HG03064 (cell line): Measurements from ENCODE around the gene NOTCH3.

Experiments
- ATAC-seq: cut with Tn5 transposase; IDR thresholded peaks from one replicate; pipeline ENCODE4 v1.9.1; 2021; ENCODE audit warnings: low read depth; ENCODE audit not compliant: unreplicated experiment

The NOTCH3 gene

DNA sequence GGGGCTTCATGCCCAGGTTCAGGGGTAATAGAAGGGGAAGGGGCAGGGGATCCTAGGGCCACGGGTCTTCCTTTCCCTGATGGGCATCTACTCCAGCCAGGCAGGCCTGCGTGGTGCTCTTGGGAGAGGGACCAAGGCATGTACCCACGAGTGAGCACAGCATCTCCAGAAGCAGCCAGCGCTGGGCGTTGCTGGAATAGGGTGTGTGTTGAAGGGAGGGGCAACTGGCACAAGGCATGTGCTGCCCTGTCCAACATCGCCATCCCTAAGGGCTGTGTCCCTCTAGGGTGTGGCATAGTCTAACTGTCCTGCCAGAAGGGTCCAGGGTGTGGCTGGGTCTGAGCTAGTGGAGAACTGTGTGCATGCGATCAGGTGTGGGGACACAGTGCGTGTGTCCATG is 2.9 kb downstream of the NOTCH3 start:
- ATAC-seq: no peak

DNA sequence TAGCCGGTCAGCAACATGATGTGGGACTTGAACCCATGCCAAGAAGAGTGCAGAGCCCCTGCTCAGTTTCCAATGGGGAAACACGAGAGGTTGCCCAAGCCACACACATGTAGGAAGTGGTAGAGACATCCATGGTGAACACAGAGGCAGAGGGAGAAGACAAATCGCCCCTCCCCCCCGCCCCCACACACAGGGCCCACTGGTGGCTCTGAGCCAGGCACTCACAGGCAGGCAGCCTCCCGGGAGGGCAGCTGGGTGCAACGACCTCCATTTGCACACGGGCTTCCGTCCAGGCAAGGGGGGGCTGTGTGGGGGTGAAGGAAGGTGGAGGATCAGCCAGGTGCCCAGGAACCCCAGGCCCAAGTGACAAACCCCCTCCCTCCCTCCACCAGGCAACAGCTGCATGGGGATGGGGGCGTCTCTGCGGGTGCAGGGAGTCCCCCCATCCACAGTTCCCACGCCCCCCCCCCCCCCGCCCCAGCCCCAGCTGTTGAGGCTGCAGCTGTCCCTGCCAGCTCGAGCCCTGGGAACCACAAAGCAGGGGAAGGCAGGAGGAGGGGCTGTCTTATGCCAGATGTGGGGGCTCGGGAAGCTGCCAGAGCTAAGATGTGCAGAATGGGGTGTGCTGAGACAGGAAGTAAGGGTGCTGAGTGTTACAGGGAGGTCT is 3.4 kb downstream of the NOTCH3 start:
- no peak for ATAC-seq

DNA sequence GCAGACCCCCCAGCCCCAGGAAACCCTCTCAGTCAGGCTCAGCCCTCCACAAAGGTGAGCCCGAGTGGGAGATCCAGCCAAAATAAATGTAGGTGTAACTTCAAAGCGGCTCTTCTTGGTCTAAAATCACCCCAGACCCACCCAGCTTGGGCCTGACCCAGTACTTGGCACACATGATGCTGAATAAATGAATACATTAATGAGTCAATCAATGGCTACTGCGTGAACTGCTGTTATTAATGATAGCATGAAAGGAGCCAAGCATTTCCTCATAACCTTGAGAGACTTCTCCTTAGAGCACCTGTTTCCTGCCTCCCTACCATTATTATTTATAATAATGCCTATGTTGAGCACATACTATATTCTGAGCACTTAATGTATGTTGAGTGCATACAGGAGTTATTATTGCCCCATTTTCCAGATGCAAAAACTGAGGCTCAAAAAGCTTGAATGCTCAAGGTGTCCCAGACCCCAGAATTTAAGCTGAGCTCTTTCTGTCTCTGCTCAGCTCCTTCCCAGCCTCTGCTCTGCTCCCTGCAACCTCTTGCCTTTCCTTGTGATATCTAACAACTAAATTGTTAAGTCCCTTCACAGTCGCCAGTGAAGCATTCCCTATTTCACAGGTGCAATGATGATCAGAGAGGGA is 4.3 kb downstream of the NOTCH3 start:
- ATAC-seq: no peak

DNA sequence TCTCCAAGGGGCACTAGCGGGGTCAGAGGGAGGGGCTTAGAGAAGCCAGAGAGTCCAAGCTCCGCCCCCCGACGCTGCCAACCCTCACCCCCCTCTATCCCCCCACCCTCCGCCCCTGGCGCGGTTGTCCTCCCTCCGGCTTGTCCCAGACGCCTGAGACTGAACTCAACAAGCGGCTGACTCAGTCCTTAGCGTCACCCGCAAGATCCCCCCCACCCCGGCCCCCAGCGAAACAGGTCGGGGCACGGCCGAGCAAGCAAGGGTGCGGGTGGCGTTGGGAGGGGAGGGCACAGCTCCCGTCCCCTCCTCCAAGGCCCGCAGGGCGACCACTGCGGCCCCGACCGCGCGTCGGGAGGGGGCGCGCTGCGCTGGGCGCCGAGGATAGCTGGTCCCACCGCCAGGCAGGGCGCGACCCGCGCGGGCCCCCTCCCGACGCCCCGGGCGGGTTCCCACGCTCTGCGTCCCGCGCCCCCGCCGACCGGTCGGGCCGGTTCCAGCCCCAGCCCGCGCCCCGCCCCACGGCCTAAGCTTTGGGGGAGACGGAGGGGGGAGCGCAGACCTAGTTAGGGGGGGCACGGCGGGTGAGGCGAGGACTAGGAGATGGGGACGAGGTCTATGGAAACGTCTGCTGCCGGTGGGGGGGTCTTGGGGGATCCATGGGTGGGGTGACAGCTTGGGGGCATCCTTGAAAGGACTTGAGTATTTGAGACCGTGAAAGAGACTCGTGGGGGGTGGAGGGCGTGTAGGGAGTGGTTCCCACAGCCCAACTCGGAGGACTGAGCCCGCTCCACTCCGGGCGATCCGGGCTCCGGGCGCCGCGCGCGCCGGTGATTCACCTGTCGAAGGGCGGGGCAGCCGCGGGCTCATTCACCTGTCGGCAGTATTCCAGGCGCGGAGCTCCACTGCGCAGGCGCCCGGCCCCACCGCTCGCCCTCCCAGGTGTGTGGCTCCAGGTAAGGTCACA is 5.1 kb downstream of the NOTCH3 start:
- ATAC-seq: no peak

DNA sequence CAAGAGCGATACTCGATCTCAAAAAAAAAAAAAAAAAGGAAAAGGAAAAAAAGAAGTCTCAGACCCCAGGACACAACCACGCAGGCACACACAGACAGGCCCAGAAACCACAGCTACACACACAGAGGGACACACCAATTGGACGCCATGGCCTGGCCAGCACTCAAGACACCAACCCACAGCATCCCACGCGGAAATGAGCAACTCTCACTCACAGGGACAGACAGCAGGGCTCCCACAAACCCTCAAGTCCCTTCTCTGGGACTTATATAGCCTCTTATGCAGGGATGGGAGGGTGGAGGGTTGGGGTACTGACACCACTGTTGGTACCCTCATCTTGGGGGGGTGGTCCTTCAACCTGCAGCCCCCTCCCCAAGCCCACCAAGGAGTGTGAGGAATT is 5.9 kb downstream of the NOTCH3 start:
- ATAC-seq: no peak

DNA sequence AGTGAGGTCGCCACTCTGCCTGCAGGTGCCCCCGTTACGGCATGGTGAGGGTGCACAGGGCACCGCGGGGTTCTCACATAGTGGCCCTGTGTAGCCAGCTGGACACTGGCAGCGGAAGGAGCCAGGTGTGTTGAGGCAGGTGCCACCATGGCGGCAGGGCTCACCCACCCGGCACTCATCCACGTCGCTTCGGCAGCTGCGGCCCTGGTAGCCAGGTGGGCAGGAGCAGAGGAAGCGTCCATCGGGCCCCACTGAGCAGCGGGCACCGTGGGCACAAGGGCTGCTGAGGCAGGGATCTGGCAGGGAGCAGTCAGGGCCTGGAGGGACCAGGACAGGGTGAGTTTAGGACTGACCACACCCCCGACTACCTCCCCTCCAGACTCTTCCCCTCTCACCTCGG is 8.8 kb downstream of the NOTCH3 start:
- no peak for ATAC-seq

DNA sequence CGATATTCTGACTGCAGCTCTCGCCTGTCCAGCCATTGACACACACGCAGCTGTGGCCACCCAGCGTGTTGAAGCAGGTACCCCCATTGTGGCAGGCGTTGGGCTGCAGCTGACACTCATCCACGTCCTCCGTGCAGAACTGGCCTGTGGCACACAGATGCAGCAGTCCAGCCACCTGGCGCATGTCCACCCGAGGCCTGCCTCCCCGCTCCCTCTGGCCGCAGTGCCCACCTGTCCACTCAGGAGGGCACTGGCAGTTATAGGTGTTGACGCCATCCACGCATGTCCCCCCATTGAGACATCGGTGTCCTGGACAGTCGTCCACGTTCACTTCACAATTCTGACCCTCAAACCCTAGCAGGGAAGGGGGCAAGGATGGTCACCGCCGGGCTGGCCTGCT is 9.3 kb downstream of the NOTCH3 start:
- ATAC-seq: no peak

DNA sequence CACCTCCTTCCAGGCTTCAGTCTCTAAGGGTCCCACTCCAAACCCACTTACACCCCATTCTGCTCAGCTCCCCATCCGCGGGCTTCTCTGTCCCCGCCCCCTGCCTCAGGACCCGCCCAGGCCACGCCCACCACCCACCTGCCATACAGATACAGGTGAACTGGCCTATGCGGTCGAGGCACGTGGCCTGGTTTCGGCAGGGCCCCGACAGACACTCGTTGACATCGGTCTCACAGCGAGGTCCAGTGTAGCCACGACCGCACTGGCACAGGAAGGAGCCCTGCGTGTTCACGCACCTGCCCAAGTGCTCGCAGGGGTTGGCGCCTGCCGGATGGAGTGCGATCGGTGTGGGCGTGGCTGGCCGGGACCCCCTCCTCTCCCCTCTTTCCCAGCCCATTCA is 11.9 kb downstream of the NOTCH3 start:
- no peak for ATAC-seq

DNA sequence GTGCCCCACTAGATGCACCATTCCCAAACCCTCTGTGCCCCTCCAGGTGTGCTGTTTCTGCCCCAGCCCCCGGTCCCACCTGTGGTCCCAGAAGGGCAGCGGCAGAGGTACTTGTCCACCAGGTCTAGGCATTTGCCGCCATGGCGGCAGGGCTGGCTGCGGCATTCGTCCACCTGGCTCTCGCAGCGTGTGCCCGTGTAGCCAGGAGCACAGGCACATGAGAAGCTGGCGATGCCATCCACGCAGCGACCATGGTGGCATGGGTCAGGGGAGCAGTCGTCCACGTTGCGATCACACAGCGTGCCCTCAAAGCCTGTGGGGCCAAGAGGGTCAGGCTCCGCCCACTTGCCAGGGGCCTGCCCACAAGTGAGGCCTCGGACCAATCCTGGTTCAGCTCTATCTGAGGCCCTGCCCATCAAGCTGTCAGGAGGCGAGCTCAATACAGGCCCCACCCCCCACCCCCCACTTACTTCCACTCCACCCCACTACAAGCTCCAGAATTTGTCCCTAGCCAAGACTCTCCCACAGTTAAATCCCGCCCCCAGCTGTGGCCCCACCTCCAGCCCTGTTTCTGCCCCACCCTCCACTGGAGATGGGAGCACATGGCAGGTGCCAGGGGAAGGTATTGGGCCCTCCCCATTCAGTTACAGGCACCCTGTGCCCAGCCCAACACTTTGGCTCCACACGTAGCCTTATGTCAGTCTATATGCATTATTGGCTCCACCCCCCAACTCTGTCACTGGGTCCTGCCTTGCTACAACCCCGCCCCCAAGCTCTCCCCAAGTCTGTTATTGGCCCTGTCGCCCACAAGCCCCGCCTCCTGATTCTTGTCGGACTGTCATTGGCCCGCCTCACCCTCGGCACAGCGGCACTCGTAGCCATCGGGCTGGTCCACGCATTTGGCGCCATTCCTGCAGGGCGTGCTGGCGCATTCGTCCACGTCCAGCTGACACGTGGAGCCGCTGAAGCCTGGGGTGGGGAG is 13.5 kb downstream of the NOTCH3 start:
- ATAC-seq: no peak

DNA sequence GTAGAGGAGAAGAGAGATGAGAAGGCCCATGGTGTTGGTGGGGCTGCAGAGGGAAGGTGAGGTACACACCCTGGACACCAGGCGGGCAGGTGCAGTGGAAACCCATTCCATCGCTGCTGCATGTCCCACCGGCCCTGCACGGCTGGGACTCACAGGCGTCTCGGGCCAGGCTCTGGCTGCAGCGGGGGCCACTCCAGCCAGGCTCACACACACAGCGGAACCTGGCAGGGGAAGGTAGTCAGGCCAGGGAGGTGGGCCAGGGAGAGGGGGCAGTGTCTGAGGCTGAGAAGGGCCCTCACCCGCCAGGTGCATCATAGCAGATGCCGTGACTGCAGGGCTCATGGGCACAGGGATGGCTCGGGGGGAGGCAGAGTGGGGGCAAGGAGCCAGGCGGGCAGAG is 15.6 kb downstream of the NOTCH3 start:
- ATAC-seq: no peak

DNA sequence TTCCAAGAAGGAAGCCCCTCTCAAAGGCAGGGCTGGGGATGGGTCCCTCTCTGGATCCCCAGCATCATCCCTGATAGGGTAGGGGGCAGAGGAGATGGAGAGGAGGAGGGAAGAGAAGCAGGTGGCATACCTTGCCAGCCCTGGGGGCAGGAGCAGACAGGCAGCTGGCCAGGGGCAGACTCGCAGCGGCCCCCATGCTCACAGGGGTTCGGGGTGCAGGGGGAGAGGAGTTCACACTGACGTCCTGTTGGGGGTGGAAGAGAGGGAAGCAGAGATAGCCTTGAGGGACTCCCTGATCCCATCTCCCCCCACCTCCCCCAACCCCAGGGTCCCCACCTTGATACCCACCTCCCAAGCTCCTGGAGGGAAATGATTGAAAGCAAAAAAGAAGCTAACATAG is 16.0 kb downstream of the NOTCH3 start:
- ATAC-seq: no peak

DNA sequence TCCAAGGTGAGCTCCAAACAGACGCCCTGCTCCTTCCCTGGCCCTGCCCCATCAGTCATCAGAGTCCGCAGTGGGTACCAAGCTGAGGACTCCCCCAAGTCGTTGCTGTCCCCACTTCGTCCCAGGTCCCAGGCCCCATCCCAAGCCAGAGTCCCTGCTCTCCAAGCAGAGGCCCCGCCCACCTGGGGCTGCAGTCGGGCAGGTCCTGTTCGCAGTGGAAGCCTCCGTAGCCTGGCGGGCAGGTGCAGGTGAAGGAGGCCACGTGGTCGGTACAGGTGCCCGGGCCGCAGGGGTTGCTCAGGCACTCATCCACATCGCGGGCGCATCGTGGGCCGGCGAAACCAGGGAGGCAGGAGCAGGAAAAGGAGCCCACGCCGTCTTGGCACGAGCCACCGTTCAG is 19.4 kb downstream of the NOTCH3 start:
- ATAC-seq: no peak

DNA sequence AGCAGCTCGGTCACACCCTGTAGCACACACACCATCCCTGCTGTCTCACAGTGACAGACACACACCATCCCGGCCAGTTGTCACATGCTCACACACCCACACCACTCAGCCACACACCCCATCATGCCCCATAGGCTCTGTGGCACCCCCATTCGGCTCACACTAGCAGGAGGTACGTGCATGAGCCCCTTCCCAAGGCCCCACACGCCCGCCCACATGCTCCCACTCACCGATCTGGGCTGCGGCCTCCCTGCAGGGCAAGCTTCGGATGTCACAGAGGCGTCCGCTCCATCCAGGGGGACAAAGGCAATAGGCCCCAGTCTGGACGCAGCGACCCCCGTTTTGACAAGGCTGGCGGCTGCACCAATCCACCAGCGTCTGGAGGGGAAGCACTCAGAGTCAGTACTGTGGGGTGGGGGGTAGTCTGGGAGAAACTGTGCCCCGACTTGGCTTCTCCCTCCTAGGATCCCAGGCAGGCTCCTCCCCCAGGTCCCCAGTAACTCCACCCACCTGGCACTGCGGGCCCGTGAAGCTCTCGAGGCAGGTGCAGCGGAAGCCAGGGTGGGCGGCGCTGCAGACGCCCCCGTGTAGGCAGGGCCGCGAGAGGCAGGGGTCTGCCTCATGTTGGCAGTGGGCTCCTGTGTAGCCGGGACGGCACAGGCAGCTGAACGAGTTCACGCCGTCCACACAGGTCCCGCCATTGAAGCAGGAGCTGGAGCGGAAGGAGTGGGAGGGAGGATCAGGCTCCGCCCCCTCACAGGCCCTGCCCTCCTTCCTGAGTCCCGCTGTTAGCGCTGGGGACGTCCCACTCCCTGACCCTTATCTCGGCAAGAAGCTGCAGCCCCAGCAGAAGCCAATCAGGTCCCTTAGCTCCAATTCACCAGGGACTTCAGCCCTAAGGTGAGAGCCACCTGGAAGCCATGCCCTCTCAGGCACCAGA is 20.1 kb downstream of the NOTCH3 start:
- ATAC-seq: no peak

DNA sequence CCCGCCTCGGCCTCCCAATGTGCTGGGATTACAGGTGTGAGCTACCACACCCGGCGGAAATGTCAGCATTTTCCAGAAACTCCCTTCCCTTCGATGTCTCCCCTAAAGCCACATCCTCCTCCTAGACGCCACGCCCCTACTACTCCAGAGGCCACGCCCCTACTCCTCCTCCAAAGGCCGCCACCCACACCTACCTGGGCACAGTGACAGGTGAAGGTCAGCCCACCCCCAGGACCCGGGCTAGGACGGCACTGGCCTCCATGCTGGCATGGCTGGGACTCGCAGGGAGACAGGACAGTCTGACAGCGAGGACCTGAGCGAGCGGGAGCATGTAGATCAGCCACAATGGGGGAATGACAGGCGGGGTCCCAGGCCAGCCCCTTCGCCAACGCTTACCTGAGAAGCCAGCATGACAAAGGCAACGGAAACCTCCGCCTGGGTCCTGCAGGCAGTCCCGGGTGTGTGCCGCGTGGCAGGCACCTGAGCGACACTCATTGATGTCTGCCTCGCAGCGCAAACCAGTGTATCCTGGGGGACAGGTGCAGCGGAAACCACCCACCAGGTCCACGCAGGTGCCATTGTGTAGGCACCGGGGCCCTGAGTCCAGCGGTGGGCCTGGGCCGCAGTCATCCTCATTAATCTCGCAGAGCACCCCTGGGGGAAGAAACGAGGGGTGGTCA is 22.0 kb downstream of the NOTCH3 start:
- no peak for ATAC-seq

DNA sequence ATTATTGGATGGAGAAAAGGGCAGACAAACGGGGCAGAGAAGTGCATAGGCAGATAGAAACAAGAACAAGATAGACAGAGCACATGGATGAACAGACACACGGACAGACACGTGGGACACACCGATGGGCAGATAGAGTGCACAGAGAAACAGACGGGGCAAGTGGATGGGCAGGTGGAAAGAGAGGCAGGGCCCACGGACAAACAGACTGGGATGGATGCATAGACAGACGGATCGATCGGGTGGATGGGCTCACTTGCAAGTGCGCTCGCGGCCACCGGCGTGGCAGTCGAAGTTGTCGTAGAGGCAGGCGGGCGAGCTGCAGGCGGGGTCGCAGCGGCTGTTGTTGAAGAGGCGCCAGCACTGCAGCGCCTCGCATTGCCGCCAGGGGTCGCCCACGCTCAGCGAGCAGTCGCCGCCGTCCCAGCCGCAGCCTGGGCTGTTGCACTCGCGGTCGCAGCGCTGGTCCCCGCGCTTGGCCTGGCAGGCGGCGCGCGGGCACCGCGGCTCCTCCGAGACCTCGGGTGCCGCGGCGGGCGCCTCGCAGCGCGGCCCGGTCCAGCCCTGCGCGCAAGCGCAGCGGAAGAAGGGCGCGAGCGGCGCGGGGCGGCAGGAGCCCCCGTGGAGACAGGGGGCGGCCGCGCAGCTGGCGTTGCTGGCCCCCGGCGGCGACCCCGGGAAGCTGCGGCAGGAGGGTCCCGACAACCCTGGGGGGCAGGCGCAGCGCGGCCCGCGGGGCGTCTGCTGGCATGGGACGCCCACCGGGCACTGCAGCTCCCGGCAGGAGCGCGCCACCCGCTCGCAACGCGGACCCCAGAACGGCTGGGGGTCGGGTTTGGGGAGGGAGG is 23.3 kb downstream of the NOTCH3 start:
- no peak for ATAC-seq

DNA sequence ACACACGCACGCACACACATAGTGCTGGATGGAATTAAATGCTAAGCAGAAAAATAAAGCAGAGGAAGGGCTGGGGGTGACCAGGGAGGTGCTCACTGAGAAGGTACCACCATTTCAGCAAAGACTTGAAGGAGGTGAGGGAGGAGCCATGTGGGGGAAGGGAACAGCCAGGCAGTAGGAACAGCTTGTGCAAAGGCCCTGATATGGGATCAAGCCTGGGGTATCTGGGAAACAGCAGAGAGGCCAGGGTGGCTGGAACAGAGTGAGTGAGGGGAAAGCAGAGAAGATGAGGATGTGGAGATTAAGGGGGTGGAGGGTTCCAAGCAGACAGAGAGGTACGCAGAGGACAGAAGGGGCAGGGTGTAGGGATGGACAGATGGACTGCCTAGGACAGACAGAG is 25.2 kb downstream of the NOTCH3 start:
- ATAC-seq: no peak

DNA sequence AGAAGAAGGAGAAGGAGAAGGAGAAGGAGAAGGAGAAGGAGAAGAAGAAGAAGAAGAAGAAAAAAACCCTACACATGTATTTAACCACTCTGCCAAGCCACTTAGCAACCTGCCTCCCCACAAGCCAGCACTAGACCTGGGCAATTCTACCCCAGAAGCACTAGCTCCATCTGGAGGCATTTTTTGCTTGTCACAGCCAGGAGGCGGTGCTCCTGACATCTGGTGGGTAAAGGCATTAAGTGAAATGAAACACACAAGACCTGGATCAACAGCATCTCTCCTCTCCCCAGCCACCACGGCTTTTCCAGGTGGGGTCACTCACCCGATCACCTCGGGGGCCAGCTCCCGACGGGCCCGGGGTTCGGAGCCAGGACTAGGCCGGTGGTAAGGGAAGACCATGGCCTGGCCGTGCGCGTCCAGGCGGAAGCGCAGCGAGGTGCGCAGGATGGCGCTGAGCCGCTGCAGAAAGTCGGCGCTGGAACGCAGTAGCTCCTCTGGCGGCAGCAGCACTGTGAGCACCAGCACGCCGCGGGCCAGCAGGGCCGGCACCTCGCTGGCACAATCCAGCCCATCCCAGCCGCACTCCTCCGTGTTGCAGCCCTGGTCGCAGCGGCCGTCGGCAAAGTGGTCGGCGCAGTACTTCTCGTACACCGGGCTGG is 26.9 kb downstream of the NOTCH3 start:
- ATAC-seq: no peak
